Activated B cell treated with CpG ODN at 0.5 μM for 24 hours (primary cell): ENCODE results near the gene CHAT. TPM values are rescaled to one million over a fixed set of nuclear protein-coding genes. Genes with fewer than 3 reads are reported as not detected.

ENCODE experiments used
- ATAC-seq: fragments of 200-7000 bp; cut with Tn5 transposase; one replicate; pipeline ENCODE4 v1.10.0; 2021; ENCODE audit warnings: low read depth, mild to moderate bottlenecking, moderate library complexity
- CTCF ChIA-PET: fragments of 350-600 bp; sonication (Branson Sonifier 250); formaldehyde crosslinking; loops from one replicate; lab custom pipeline; 2021; ENCODE audit warnings: antibody characterized with exemption; lab: Charles Lee
- POLR2A ChIA-PET: fragments of 350-600 bp; sonication (Branson Sonifier 250); formaldehyde crosslinking; loops from one replicate; lab custom pipeline; 2021; ENCODE audit warnings: antibody characterized with exemption; lab: Charles Lee
- DNase-seq: peaks from one replicate; pipeline ENCODE4 v3.0.0; 2022
- H3K27ac Mint-ChIP-seq: one replicate; pipeline ENCODE4 v1.8.0; 2020; ENCODE audit warnings: mixed read lengths
- H3K27me3 Mint-ChIP-seq: one replicate; pipeline ENCODE4 v1.8.0; 2021; ENCODE audit warnings: mixed read lengths
- H3K36me3 Mint-ChIP-seq: one replicate; pipeline ENCODE4 v1.8.0; 2021; ENCODE audit warnings: low read depth, mixed read lengths
- H3K4me1 Mint-ChIP-seq: one replicate; pipeline ENCODE4 v1.8.0; 2021; ENCODE audit warnings: mixed read lengths
- H3K4me3 Mint-ChIP-seq: one replicate; pipeline ENCODE4 v1.8.0; 2020; ENCODE audit warnings: mild to moderate bottlenecking, mixed read lengths
- H3K9me3 Mint-ChIP-seq: one replicate; pipeline ENCODE4 v1.8.0; 2020; ENCODE audit warnings: mixed read lengths
- CTCF ChIP-seq: fragments of 200-600 bp; IDR thresholded peaks from one replicate; pipeline ENCODE4 v1.8.0; 2022; ENCODE audit warnings: antibody characterized with exemption, mild to moderate bottlenecking
- intact Hi-C: fragments of 100-400 bp; cut with micrococcal nuclease; formaldehyde crosslinking; loops from one replicate; pipeline ENCODE4 v1.15.1; 2024
- total RNA-seq: library from RNA; stranded (reverse); gene quantifications from 2 replicates; pipeline ENCODE4 v1.2.3, GENCODE V29; 2022

CHAT gene
- total RNA-seq, 1 donor from 2014 or later = not detected

DNA sequence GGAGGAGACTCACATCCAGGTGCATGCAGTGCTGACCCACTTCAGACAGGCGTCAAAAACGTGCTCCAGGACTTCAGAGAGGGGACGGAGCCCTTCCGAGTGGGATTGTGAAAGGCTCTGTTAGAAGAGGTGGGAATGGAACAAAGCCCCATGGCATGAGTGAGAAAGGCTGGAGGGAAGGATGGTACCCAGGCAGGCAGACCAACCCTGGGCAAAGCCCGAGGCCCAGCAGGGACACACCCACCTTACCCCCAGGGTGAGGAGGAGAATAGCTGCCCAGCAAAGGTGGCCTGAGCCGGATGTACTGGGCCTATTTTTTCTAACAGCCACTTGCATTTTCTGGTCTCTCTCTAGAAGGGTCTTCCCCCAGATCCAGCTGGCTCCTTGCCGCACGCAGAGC, 14.8 kb downstream of the CHAT start:
- intact Hi-C loops = no loop called here

GRCh38 chr10:49629431-49629881, 15.6 kb downstream of the CHAT start:
- Mint-ChIP-seq H3K4me3 (no peak overlapping the region), H3K9me3 (no peaks in the 10 kb centered on the region), H3K36me3 (no peaks in the 10 kb centered on the region), H3K4me1 (no peaks in the 10 kb centered on the region), H3K27ac (no peak overlapping the region), H3K27me3 (no peaks in the 10 kb centered on the region)
- POLR2A ChIA-PET = no interaction called here
- CTCF ChIA-PET = no interaction called here
- DNase-seq (no peak), ATAC-seq (no peak)
- intact Hi-C loops = no loop called here
- TF ChIP-seq CTCF = no peak

More for the DNA sequence above, 14.8 kb downstream of the CHAT start:
- POLR2A ChIA-PET = no interaction called here
- Mint-ChIP-seq H3K4me1 (no peaks in the 10 kb centered on the region), H3K27me3 (no peaks in the 10 kb centered on the region), H3K9me3 (no peaks in the 10 kb centered on the region), H3K36me3 (no peaks in the 10 kb centered on the region), H3K27ac (no peak overlapping the region), H3K4me3 (no peak overlapping the region)
- TF ChIP-seq CTCF = no peak
- no peak for ATAC-seq
- CTCF ChIA-PET = no interaction called here
- DNase-seq = no peak

DNA sequence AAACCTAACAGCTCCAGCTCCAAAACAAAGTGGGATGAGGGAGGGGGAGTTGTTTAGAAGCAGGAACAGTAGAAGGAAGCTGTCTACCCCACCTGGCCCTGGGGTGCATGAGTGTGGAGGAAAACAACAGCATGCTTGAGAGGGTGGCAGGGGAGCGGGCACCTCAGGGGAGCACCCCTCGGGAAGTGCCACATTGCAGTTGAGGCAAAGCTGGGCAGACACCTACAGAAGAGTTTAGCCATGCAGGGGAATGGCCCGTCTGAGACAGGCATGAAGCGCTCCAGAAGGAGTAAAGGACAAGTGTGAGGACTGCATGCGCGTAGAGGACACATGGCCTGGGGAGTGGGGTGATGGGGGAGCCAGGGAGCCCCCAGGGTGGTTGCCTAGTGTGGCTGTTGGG, 18.1 kb downstream of the CHAT start:
- no peak overlapping the region for H3K4me3 Mint-ChIP-seq
- no peak for ATAC-seq
- intact Hi-C loops = no loop called here
- no peaks in the 10 kb centered on the region for H3K9me3 Mint-ChIP-seq
- no peak for DNase-seq
- ChIA-PET CTCF (no interaction called here), POLR2A (no interaction called here)
- H3K36me3 Mint-ChIP-seq = no peaks in the 10 kb centered on the region
- H3K4me1 Mint-ChIP-seq = no peaks in the 10 kb centered on the region
- TF ChIP-seq CTCF = no peak
- no peaks in the 10 kb centered on the region for H3K27me3 Mint-ChIP-seq
- no peak overlapping the region for H3K27ac Mint-ChIP-seq

- H3K27ac Mint-ChIP-seq = no peak overlapping the region
- H3K27me3 Mint-ChIP-seq = no peaks in the 10 kb centered on the region
- H3K9me3 Mint-ChIP-seq = no peaks in the 10 kb centered on the region
- ChIA-PET POLR2A (no interaction called here), CTCF (no interaction called here)
- H3K36me3 Mint-ChIP-seq = no peaks in the 10 kb centered on the region
- no peak for ATAC-seq
- no peak for DNase-seq
- intact Hi-C loops = no loop called here
- TF ChIP-seq CTCF = no peak
- H3K4me3 Mint-ChIP-seq = no peak overlapping the region
- no peaks in the 10 kb centered on the region for H3K4me1 Mint-ChIP-seq
Observed at GRCh38 chr10:49632406-49633317, 18.8 kb downstream of the CHAT start.

DNA sequence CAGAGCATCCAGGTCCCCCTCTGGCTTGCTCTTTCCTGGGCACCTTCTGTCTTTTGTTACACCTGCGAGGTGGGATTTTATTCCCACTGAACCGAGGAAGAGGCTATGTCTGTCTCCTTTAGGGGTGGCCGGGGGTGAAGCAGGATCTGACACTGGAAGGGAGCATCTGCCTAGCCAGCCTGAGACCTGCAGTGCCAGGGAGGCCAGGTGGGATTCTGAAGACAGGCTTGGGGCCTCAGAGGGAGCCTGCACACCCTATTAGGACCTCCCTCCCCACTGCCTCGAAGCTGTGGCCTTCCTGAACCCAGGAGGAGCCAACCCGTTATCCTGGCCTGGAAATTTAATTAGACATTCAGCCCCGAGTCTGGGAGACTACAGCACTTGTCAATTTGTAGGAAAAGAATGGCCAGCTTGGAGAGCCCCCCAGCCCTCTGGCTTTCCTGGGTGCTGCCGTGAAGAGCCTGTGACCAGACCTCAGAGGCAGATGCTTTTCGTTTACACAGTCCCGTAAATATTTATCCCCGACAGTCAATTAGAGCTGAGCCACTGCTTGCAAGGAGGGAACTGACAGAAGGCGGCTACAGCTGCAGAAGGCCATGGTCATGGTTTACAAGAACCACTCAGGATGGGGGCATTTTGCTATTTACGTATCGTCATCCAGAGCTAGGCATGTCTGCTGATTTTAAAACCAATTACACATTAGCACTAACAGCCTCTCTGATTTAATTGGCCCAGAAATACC, 19.7 kb downstream of the CHAT start:
- intact Hi-C loops = no loop called here
- Mint-ChIP-seq H3K27me3 (no peaks in the 10 kb centered on the region), H3K4me3 (no peak overlapping the region), H3K27ac (no peak overlapping the region), H3K9me3 (no peaks in the 10 kb centered on the region), H3K36me3 (no peaks in the 10 kb centered on the region), H3K4me1 (no peaks in the 10 kb centered on the region)
- DNase-seq (no peak), ATAC-seq (no peak)
- TF ChIP-seq CTCF = no peak
- POLR2A ChIA-PET = no interaction called here
- CTCF ChIA-PET = no interaction called here
